GM19455 (cell line): ENCODE measurements around the gene FTCD.
"Not testable (repeated sequence)": the region's sequence is repeated elsewhere in the genome, so short reads cannot be mapped to it uniquely, and the experiment has no call there.

Experiments
- ATAC-seq: cut with Tn5 transposase; IDR thresholded peaks from one replicate; pipeline ENCODE4 v1.9.1; 2021; ENCODE audit not compliant: unreplicated experiment

FTCD gene

GRCh38 chr21:46140352-46141003, 14.9 kb downstream of the FTCD start:
- not testable (repeated sequence) for ATAC-seq

- ATAC-seq, result no peak
These were observed 15.7 kb downstream of the FTCD start for GRCh38 chr21:46139686-46140085.

GRCh38 chr21:46138383-46138970, 16.9 kb downstream of the FTCD start:
- no peak for ATAC-seq

- no peak for ATAC-seq
These were observed 17.5 kb downstream of the FTCD start for GRCh38 chr21:46137908-46138307.

- no peak for ATAC-seq
These were observed 18.5 kb downstream of the FTCD start for GRCh38 chr21:46136739-46137349.

GRCh38 chr21:46135782-46136395, 19.5 kb downstream of the FTCD start:
- no peak for ATAC-seq

GRCh38 chr21:46131838-46132651, 23.3 kb downstream of the FTCD start:
- no peak for ATAC-seq

- ATAC-seq, result no peak
These were observed 23.9 kb downstream of the FTCD start for GRCh38 chr21:46131588-46131837.

GRCh38 chr21:46130831-46131587, 24.4 kb downstream of the FTCD start:
- no peak for ATAC-seq

GRCh38 chr21:46129846-46130651, 25.3 kb downstream of the FTCD start:
- ATAC-seq, result no peak

- ATAC-seq, result no peak
These were observed 26.3 kb downstream of the FTCD start for GRCh38 chr21:46128933-46129571.

GRCh38 chr21:46128106-46128932, 27.1 kb downstream of the FTCD start:
- no peak for ATAC-seq

GRCh38 chr21:46127239-46128105, 27.9 kb downstream of the FTCD start:
- no peak for ATAC-seq

GRCh38 chr21:46126309-46127238, 28.8 kb downstream of the FTCD start:
- ATAC-seq, result no peak

- ATAC-seq, result no peak
These were observed 29.5 kb downstream of the FTCD start for GRCh38 chr21:46125846-46126301.
